ENCODE data around the gene TCERG1L. TPM values are rescaled to one million over a fixed set of nuclear protein-coding genes. Genes with fewer than 3 reads are reported as not detected.

TCERG1L gene
- total RNA-seq, 4 donors from 2014 or later = not detected

GRCh38 chr10:131143425-131144165, 167.9 kb downstream of the TCERG1L start:
- TF ChIP-seq CTCF (IDR thresholded peaks at IDR 0.05) (no peak), POLR2A (IDR thresholded peaks at IDR 0.05) (no peak)
- H3K4me1 ChIP-seq = no peaks in the 10 kb centered on the region
- no peaks in the 10 kb centered on the region for H3K27me3 ChIP-seq
- no peaks in the 10 kb centered on the region for H3K36me3 ChIP-seq
- H3K4me3 ChIP-seq = no peak overlapping the region
- H3K9me3 ChIP-seq = peaks cover 0 to 3% (median 0%) of the 10 kb centered on the region in 4 donors
- DNase-seq = peak in 1 of 3 donors; percentile 33
- H3K27ac ChIP-seq = no peak overlapping the region

- TF ChIP-seq POLR2A (IDR thresholded peaks at IDR 0.05) (no peak), CTCF (IDR thresholded peaks at IDR 0.05) (no peak)
- Histone ChIP-seq H3K27me3 (no peaks in the 10 kb centered on the region), H3K36me3 (no peaks in the 10 kb centered on the region), H3K27ac (no peak overlapping the region), H3K4me3 (no peak overlapping the region), H3K9me3 (peaks cover 0 to 3% (median 0%) of the 10 kb centered on the region in 4 donors), H3K4me1 (no peaks in the 10 kb centered on the region)
- no peak for DNase-seq
These were observed 168.8 kb downstream of the TCERG1L start for GRCh38 chr10:131142517-131143380.

- no peaks in the 10 kb centered on the region for H3K27me3 ChIP-seq
- no peak for DNase-seq
- H3K4me1 ChIP-seq = no peaks in the 10 kb centered on the region
- H3K27ac ChIP-seq = no peak overlapping the region
- peaks cover 0 to 3% (median 0%) of the 10 kb centered on the region in 4 donors for H3K9me3 ChIP-seq
- TF ChIP-seq POLR2A (IDR thresholded peaks at IDR 0.05) = no peak
- TF ChIP-seq CTCF (IDR thresholded peaks at IDR 0.05) = no peak
- H3K36me3 ChIP-seq = no peaks in the 10 kb centered on the region
- H3K4me3 ChIP-seq = no peak overlapping the region
These were observed 169.6 kb downstream of the TCERG1L start for GRCh38 chr10:131141645-131142516.

GRCh38 chr10:131141207-131141606, 170.3 kb downstream of the TCERG1L start:
- H3K27me3 ChIP-seq = no peaks in the 10 kb centered on the region
- DNase-seq = no peak

More at GRCh38 chr10:131141207-131141606, 170.3 kb downstream of the TCERG1L start:
- H3K27ac ChIP-seq = no peak overlapping the region
- H3K9me3 ChIP-seq = no peaks in the 10 kb centered on the region
- H3K36me3 ChIP-seq = no peaks in the 10 kb centered on the region
- H3K4me1 ChIP-seq = no peaks in the 10 kb centered on the region
- no peak overlapping the region for H3K4me3 ChIP-seq
- TF ChIP-seq POLR2A (IDR thresholded peaks at IDR 0.05) = no peak
- TF ChIP-seq CTCF (IDR thresholded peaks at IDR 0.05) = no peak

All from Peyer's patch (tissue), 4 donors.